H1 (cell line): Measurements from ENCODE around the gene MBP. TPM values are rescaled to one million over a fixed set of nuclear protein-coding genes. Genes with fewer than 3 reads are reported as not detected.
A peak's percentile ranks its signal among the peaks of the same experiment; 100 is the strongest.

Experiments used
- CTCF ChIA-PET: fragments of 300-600 bp; sonication (Branson Sonifier 250); formaldehyde crosslinking; loops from one replicate; lab custom pipeline; 2021; ENCODE audit not compliant: partially characterized antibody; lab: Charles Lee
- POLR2A ChIA-PET: fragments of 300-600 bp; sonication (Branson Sonifier 250); formaldehyde crosslinking; loops from one replicate; lab custom pipeline; 2021; ENCODE audit warnings: inconsistent platforms; ENCODE audit not compliant: partially characterized antibody; lab: Charles Lee
- DNase-seq, 2 experiments: peaks; one replicate each; pipeline versions ENCODE4 v3.0.0 to v3.0.0-alpha.2; 2010 to 2022; ENCODE audit warnings: low spot score in 2 of 2, low read depth in 1 of 2, mixed read lengths in 1 of 2
- FAIRE-seq: peaks from 2 replicates; lab custom pipeline; 2011; peaks lifted over from hg19 to GRCh38; lab: Jason Lieb, UNC
- H2AFZ ChIP-seq: 2 replicates; pipeline ENCODE4 v1.8.1; 2012; ENCODE audit warnings: low read length, inconsistent platforms
- H2AK5ac ChIP-seq: 2 replicates; pipeline ENCODE4 v1.6.1; 2013; ENCODE audit warnings: low read depth, low read length
- H2BK120ac ChIP-seq: replicated peaks from 2 replicates; pipeline ENCODE3; 2013; ENCODE audit warnings: low read depth, low read length, inconsistent platforms
- H2BK12ac ChIP-seq: 2 replicates; pipeline ENCODE4 v1.6.1; 2013; ENCODE audit warnings: low read depth, low read length
- H2BK15ac ChIP-seq: 2 replicates; pipeline ENCODE4 v1.6.1; 2013; ENCODE audit warnings: low read length
- H2BK20ac ChIP-seq: 2 replicates; pipeline ENCODE4 v1.6.1; 2013; ENCODE audit warnings: low read length
- H2BK5ac ChIP-seq: 2 replicates; pipeline ENCODE4 v1.6.1; 2013; ENCODE audit warnings: low read depth, low read length
- H3K14ac ChIP-seq: 2 replicates; pipeline ENCODE4 v1.6.1; 2013; ENCODE audit warnings: inconsistent platforms; ENCODE audit not compliant: insufficient read length
- H3K18ac ChIP-seq: 2 replicates; pipeline ENCODE4 v1.6.1; 2013; ENCODE audit warnings: low read length; ENCODE audit errors: extremely low read depth
- H3K23ac ChIP-seq: 2 replicates; pipeline ENCODE4 v1.6.1; 2013; ENCODE audit warnings: inconsistent platforms; ENCODE audit not compliant: insufficient read length
- H3K23me2 ChIP-seq: 2 replicates; pipeline ENCODE4 v1.6.1; 2013; ENCODE audit warnings: low read depth, low read length
- H3K27ac ChIP-seq: 2 replicates; pipeline ENCODE4 v1.6.1; 2011; ENCODE audit warnings: low read depth, low read length, inconsistent platforms
- H3K27me3 ChIP-seq, 4 experiments: replicated peaks in 1 of 4; 1 replicate in 1 of 4; 2 replicates in 3 of 4; pipeline versions ENCODE4 v1.6.1 to v1.8.1; 2011 to 2013; ENCODE audit warnings: low read length in 3 of 4, mild to moderate bottlenecking in 3 of 4, inconsistent platforms in 2 of 4, mixed read lengths in 2 of 4, moderate library complexity in 1 of 4; ENCODE audit not compliant: control insufficient read depth in 3 of 4, insufficient read depth in 3 of 4; ENCODE audit errors: extremely low read depth in 1 of 4
- H3K36me3 ChIP-seq, 4 experiments: 2 replicates each; pipeline versions ENCODE4 v1.6.1 to v1.8.1; 2011 to 2013; ENCODE audit warnings: mild to moderate bottlenecking in 4 of 4, low read length in 3 of 4, moderate library complexity in 2 of 4, control low read depth in 1 of 4, inconsistent platforms in 1 of 4; ENCODE audit not compliant: insufficient read depth in 4 of 4, control insufficient read depth in 2 of 4
- H3K4ac ChIP-seq: replicated peaks from 2 replicates; pipeline ENCODE3; 2013; ENCODE audit warnings: low read length, low read depth, mixed read lengths, inconsistent platforms; ENCODE audit not compliant: insufficient read length
- H3K4me1 ChIP-seq, 4 experiments: replicated peaks in 1 of 4; 1 replicate in 1 of 4; 2 replicates in 3 of 4; pipeline versions ENCODE4 v1.6.1 to v1.8.1; 2011 to 2013; ENCODE audit warnings: low read length in 3 of 4, inconsistent platforms in 2 of 4, mixed read lengths in 1 of 4; ENCODE audit not compliant: insufficient read depth in 4 of 4, control insufficient read depth in 3 of 4
- H3K4me2 ChIP-seq, 2 experiments: 2 replicates each; pipeline versions ENCODE4 v1.6.1 to v1.8.1; 2011 to 2013; ENCODE audit warnings: low read depth in 2 of 2, low read length in 2 of 2, control low read depth in 1 of 2, inconsistent platforms in 1 of 2, mild to moderate bottlenecking in 1 of 2; ENCODE audit not compliant: insufficient read depth in 1 of 2
- H3K4me3 ChIP-seq, 4 experiments: fragments of 200-600, 300-600 bp in 1 of 4; sonication (generic), shearing (Covaris generic), sonication (Bioruptor Twin) in 1 of 4; 2 replicates each; pipeline versions ENCODE4 v1.5.1 to v1.8.1; 2011 to 2016; ENCODE audit warnings: low read length in 4 of 4, low read depth in 3 of 4, control low read depth in 2 of 4, inconsistent platforms in 2 of 4, mild to moderate bottlenecking in 2 of 4, mixed read lengths in 1 of 4, moderate library complexity in 1 of 4; ENCODE audit not compliant: insufficient read depth in 2 of 4; ENCODE audit errors: extremely low read depth in 1 of 4
- H3K56ac ChIP-seq: replicated peaks from 2 replicates; pipeline ENCODE3; 2013; ENCODE audit warnings: low read depth, mild to moderate bottlenecking, mixed read lengths, low read length, inconsistent platforms; ENCODE audit not compliant: insufficient read length
- H3K79me1 ChIP-seq: 2 replicates; pipeline ENCODE4 v1.6.1; 2013; ENCODE audit warnings: low read depth, low read length, control low read depth
- H3K79me2 ChIP-seq, 2 experiments: 2 replicates each; pipeline versions ENCODE4 v1.6.1 to v1.8.1; 2012 to 2013; ENCODE audit warnings: low read length in 2 of 2, mild to moderate bottlenecking in 2 of 2, inconsistent platforms in 1 of 2; ENCODE audit not compliant: insufficient read depth in 2 of 2, control insufficient read depth in 1 of 2
- H3K9ac ChIP-seq, 4 experiments: replicated peaks in 1 of 4; 1 replicate in 1 of 4; 2 replicates in 3 of 4; pipeline versions ENCODE4 v1.6.1 to v1.8.1; 2011 to 2013; ENCODE audit warnings: low read depth in 3 of 4, low read length in 3 of 4, control low read depth in 2 of 4, mild to moderate bottlenecking in 2 of 4, moderate library complexity in 2 of 4, inconsistent platforms in 1 of 4; ENCODE audit errors: extremely low read depth in 1 of 4
- H3K9me3 ChIP-seq, 2 experiments: 2 replicates each; pipeline versions ENCODE4 v1.6.1 to v1.8.1; 2012 to 2013; ENCODE audit warnings: mild to moderate bottlenecking in 2 of 2, moderate library complexity in 2 of 2, control low read depth in 1 of 2, inconsistent platforms in 1 of 2, low read depth in 1 of 2, low read length in 1 of 2, mixed read lengths in 1 of 2; ENCODE audit not compliant: insufficient read depth in 2 of 2
- H4K20me1 ChIP-seq, 2 experiments: replicated peaks in 1 of 2; 2 replicates each; pipeline versions ENCODE3 to v1.8.1; 2011 to 2013; ENCODE audit warnings: inconsistent platforms in 2 of 2, low read length in 2 of 2, mild to moderate bottlenecking in 1 of 2; ENCODE audit not compliant: insufficient read depth in 2 of 2, control insufficient read depth in 1 of 2
- H4K5ac ChIP-seq: 2 replicates; pipeline ENCODE4 v1.6.1; 2013; ENCODE audit warnings: low read length, low read depth, mixed read lengths, inconsistent platforms; ENCODE audit not compliant: insufficient read length
- H4K8ac ChIP-seq: 2 replicates; pipeline ENCODE4 v1.8.0; 2013; ENCODE audit warnings: mild to moderate bottlenecking, moderate library complexity, low read length, inconsistent platforms; ENCODE audit not compliant: insufficient read depth; ENCODE audit errors: extremely low read depth
- H4K91ac ChIP-seq: replicated peaks from 2 replicates; pipeline ENCODE3; 2013; ENCODE audit warnings: low read length, mixed read lengths, inconsistent platforms; ENCODE audit not compliant: insufficient read length
- GABPA ChIP-seq: IDR thresholded peaks from 2 replicates; pipeline ENCODE4 v1.6.1; 2011; ENCODE audit warnings: mild to moderate bottlenecking, low read length, moderate library complexity, borderline replicate concordance; ENCODE audit not compliant: insufficient read depth
- GTF2F1 ChIP-seq: IDR thresholded peaks from 2 replicates; pipeline ENCODE4 v1.6.1; 2012; ENCODE audit warnings: low read depth, low read length, improper control_type of control experiment, borderline replicate concordance
- MAFK ChIP-seq: IDR thresholded peaks from 2 replicates; pipeline ENCODE4 v1.6.1; 2012; ENCODE audit warnings: low read depth, mild to moderate bottlenecking, improper control_type of control experiment, low read length
- POLR2A ChIP-seq, 2 experiments: IDR thresholded peaks; 1 replicate in 1 of 2; 2 replicates in 1 of 2; pipeline ENCODE4 v1.6.1; 2011; ENCODE audit warnings: low read depth in 2 of 2, low read length in 2 of 2, mild to moderate bottlenecking in 2 of 2; ENCODE audit errors: control extremely low read depth in 1 of 2
- RAD21 ChIP-seq, 2 experiments: IDR thresholded peaks in 1 of 2; conservative IDR thresholded peaks in 1 of 2; 2 replicates each; pipeline ENCODE4 v1.6.1; 2011; ENCODE audit warnings: low read depth in 2 of 2, low read length in 2 of 2, improper control_type of control experiment in 1 of 2, inconsistent platforms in 1 of 2, mild to moderate bottlenecking in 1 of 2, moderate library complexity in 1 of 2
- SP2 ChIP-seq: IDR thresholded peaks from 2 replicates; pipeline ENCODE4 v1.6.1; 2012; ENCODE audit warnings: mild to moderate bottlenecking, low read length, inconsistent platforms
- TAF7 ChIP-seq: optimal IDR thresholded peaks from 2 replicates; pipeline ENCODE3; 2011; ENCODE audit warnings: low read depth, mild to moderate bottlenecking, inconsistent platforms, low read length, moderate library complexity, borderline replicate concordance
- WGBS, 2 experiments: shearing (Covaris generic) in 1 of 2; methylation state at CpG; one replicate each; pipeline versions ENCODE4 v1.1.6 to v1.1.7; 2013 to 2015; ENCODE audit warnings: low lambda C conversion rate in 2 of 2, mixed read lengths in 2 of 2, inconsistent platforms in 1 of 2, low coverage in 1 of 2, missing lambda C conversion rate in 1 of 2; ENCODE audit not compliant: insufficient replicate concordance in 2 of 2, insufficient coverage in 1 of 2, insufficient read length in 1 of 2; ENCODE audit errors: extremely low coverage in 1 of 2, missing lambda C conversion rate in 1 of 2; 5-methylcytosine and 5-hydroxymethylcytosine counted together
- polyA plus RNA-seq, 7 experiments: library from polyadenylated mRNA; depleted of rRNA in 3 of 7; stranded (reverse) in 5 of 7; unstranded in 2 of 7; fragments of >200 nt in 5 of 7; fragments of 200-250 nt in 2 of 7; gene quantifications; 1 replicate in 5 of 7; 2 replicates in 1 of 7; 4 replicates in 1 of 7; pipeline versions ENCODE4 v1.2.1 to v1.2.3, GENCODE V29; 2011 to 2013; ENCODE audit warnings: missing spikeins in 2 of 7, mixed read lengths in 2 of 7
- total RNA-seq: library from RNA; stranded (reverse); fragmentation: NEBNext Ultra II Directional; extraction: Animal tissue kit (Norgen Biotek cat#: 25700); gene quantifications from 2 replicates; pipeline ENCODE4 v1.2.1, GENCODE V29; 2021

Gene MBP
- total and polyA plus RNA-seq, 2 of the 8 experiments (the other 6 are each of a cell fraction or from before 2014, with no cell fraction given): 7.7 to 19.2 TPM

DNA sequence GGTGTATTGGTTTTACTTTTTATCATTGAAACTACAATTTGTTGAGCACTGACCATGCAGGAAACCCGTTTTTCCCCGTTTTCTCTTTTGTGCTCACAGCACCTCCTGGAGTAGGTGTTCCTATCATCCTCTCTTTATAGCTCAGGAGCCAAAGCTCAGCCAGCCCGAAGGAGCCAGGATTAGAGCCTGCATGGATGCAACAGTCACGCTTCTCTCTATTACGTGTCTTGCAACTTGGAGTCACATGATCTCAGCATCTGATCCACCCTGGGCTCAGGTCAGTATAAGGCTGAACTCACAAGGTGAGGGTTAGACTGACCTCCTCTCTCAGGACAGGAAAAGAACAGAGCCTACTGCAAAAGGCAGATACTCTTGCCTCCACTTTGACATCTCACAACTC lies 150.5 kb downstream of the MBP start:
- ChIA-PET POLR2A (interaction anchor here (1.6 kb wide), 1 partner anchor 14 kb away, joined by 10 read pairs; no protein-coding TSS in a partner anchor), CTCF (interaction anchor here (0.6 to 13.3 kb wide), 21 partner anchors 7 to 670 kb away, joined by 3 to 188 read pairs (median 11); no protein-coding TSS in a partner anchor)
- no peaks in the 10 kb centered on the region for H3K27me3 ChIP-seq
- H3K4ac ChIP-seq: no peak overlapping the region
- H4K8ac ChIP-seq: no peak overlapping the region
- H2AK5ac ChIP-seq: no peak overlapping the region
- H3K36me3 ChIP-seq: no peaks in the 10 kb centered on the region
- H4K91ac ChIP-seq: no peak overlapping the region
- H3K9me3 ChIP-seq: no peaks in the 10 kb centered on the region
- H2BK120ac ChIP-seq: no peak overlapping the region
- 88% methylated on average over 5 of the region's 5 CpGs; no CpG with 5 or more reads in 1 of the 2 experiments for WGBS, 2 experiments
- no peak overlapping the region for H3K4me2 ChIP-seq
- H3K9ac ChIP-seq: no peak overlapping the region
- no peak overlapping the region for H4K5ac ChIP-seq
- H2AFZ ChIP-seq: no peak overlapping the region
- H2BK20ac ChIP-seq: no peak overlapping the region
- H3K14ac ChIP-seq: no peak overlapping the region
- H3K27ac ChIP-seq: no peak overlapping the region
- no peak overlapping the region for H3K23ac ChIP-seq
- H3K56ac ChIP-seq: no peak overlapping the region
- H2BK15ac ChIP-seq: 0 out of 2 replicates have a peak overlapping the region, but pooled peaks have one; percentile 6
- H3K4me3 ChIP-seq: no peak overlapping the region
- TF ChIP-seq POLR2A (IDR thresholded peaks at IDR 0.05; ENCODE audit: control extremely low read depth in 1 of 2, low read depth in 2 of 2, low read length in 2 of 2) (no peak), GABPA (no peak), SP2 (no peak), GTF2F1 (no peak), RAD21 (IDR thresholded peaks at IDR 0.05 in 1 of 2, conservative IDR thresholded peaks at IDR 0.05 in 1 of 2; ENCODE audit: low read depth in 2 of 2, low read length in 2 of 2) (no peak), TAF7 (no peak), MAFK (no peak)
- H3K79me1 ChIP-seq: no peaks in the 10 kb centered on the region
- no peaks in the 10 kb centered on the region for H3K23me2 ChIP-seq
- no peak for FAIRE-seq
- H3K4me1 ChIP-seq: peaks cover 0 to 20% (median 11%) of the 10 kb centered on the region in 4 experiments
- H2BK12ac ChIP-seq: no peak overlapping the region; the same call in 1 of the 2 replicates
- DNase-seq: peak in 1 of 2 experiments; percentile 45
- no peak overlapping the region for H3K18ac ChIP-seq
- H4K20me1 ChIP-seq: no peaks in the 10 kb centered on the region
- no peak overlapping the region for H2BK5ac ChIP-seq
- H3K79me2 ChIP-seq: no peaks in the 10 kb centered on the region
